GM12878 (cell line): ENCODE data around the gene ABTB1. TPM values are rescaled to one million over a fixed set of nuclear protein-coding genes. Genes with fewer than 3 reads are reported as not detected.

ENCODE experiments used
- CHD1 ChIP-seq: IDR thresholded peaks from 2 replicates; pipeline ENCODE4 v1.6.1; 2012; ENCODE audit warnings: low read depth, low read length, improper control_type of control experiment
- GATAD2B ChIP-seq: fragments of 450-650 bp; conservative IDR thresholded peaks from 2 replicates; pipeline ENCODE4 v1.6.1; 2017; ENCODE audit warnings: low read depth, mild to moderate bottlenecking, moderate library complexity
- POLR2A ChIP-seq: IDR thresholded peaks from 2 replicates; pipeline ENCODE4 v1.6.1; 2011; ENCODE audit warnings: low read depth, mild to moderate bottlenecking, low read length
- ZNF217 ChIP-seq: fragments of 450-650 bp; IDR thresholded peaks from 2 replicates; pipeline ENCODE4 v1.6.1; 2017; ENCODE audit warnings: antibody characterized with exemption, mild to moderate bottlenecking
- polyA plus RNA-seq, 11 experiments: library from polyadenylated mRNA; depleted of rRNA in 4 of 11; unstranded in 6 of 11; stranded (reverse) in 5 of 11; fragments of >200 nt; fragmentation: Nextera tagmentation in 4 of 11; fragmentation: Illumina TruSeq in 1 of 11; extraction: Ambion mirVana in 4 of 11; extraction: Trizol in 1 of 11; gene quantifications; 1 replicate in 1 of 11; 2 replicates in 10 of 11; pipeline versions ENCODE4 v1.2.1 to v1.2.3, GENCODE V29; 2011 to 2016; ENCODE audit warnings: inconsistent platforms in 2 of 11, missing spikeins in 2 of 11, low read depth in 1 of 11
- total RNA-seq, 4 experiments: library from RNA; depleted of rRNA in 3 of 4; stranded (reverse); fragments of >200 nt in 3 of 4; fragmentation: Illumina TruSeq in 1 of 4; extraction: Trizol in 1 of 4; gene quantifications; 2 replicates each; pipeline versions ENCODE4 v1.2.1 to v1.2.3, GENCODE V29; 2013 to 2021
- TF ChIP-seq, protein P1 (sequence below): fragments of 450-650 bp; IDR thresholded peaks from 2 replicates; pipeline ENCODE4 v1.6.1; 2016; ENCODE audit warnings: mild to moderate bottlenecking
- TF ChIP-seq, protein P2 (sequence below): fragments of 450-650 bp; IDR thresholded peaks from 2 replicates; pipeline ENCODE4 v1.6.1; 2018; ENCODE audit warnings: borderline replicate concordance, mild to moderate bottlenecking; ENCODE audit not compliant: partially characterized antibody
- TF ChIP-seq, protein P3 (sequence below): IDR thresholded peaks from 2 replicates; pipeline ENCODE4 v1.6.1; 2011; ENCODE audit warnings: borderline replicate concordance, low read depth, mild to moderate bottlenecking, moderate library complexity, low read length; ENCODE audit not compliant: insufficient read depth, poor library complexity, severe bottlenecking
- TF ChIP-seq, protein P4 (sequence below): IDR thresholded peaks from 2 replicates; pipeline ENCODE4 v1.6.1; 2012; ENCODE audit warnings: low read depth, low read length, improper control_type of control experiment
- TF ChIP-seq, protein P5 (sequence below): fragments of 450-650 bp; IDR thresholded peaks from 2 replicates; pipeline ENCODE4 v1.6.1; 2017; ENCODE audit warnings: mild to moderate bottlenecking, moderate library complexity

Gene ABTB1
- total and polyA plus RNA-seq, 10 of the 15 experiments (the other 5 are each of a cell fraction or from before 2014, with no cell fraction given) = 0.11 to 10.2 (median 7.1) TPM

DNA sequence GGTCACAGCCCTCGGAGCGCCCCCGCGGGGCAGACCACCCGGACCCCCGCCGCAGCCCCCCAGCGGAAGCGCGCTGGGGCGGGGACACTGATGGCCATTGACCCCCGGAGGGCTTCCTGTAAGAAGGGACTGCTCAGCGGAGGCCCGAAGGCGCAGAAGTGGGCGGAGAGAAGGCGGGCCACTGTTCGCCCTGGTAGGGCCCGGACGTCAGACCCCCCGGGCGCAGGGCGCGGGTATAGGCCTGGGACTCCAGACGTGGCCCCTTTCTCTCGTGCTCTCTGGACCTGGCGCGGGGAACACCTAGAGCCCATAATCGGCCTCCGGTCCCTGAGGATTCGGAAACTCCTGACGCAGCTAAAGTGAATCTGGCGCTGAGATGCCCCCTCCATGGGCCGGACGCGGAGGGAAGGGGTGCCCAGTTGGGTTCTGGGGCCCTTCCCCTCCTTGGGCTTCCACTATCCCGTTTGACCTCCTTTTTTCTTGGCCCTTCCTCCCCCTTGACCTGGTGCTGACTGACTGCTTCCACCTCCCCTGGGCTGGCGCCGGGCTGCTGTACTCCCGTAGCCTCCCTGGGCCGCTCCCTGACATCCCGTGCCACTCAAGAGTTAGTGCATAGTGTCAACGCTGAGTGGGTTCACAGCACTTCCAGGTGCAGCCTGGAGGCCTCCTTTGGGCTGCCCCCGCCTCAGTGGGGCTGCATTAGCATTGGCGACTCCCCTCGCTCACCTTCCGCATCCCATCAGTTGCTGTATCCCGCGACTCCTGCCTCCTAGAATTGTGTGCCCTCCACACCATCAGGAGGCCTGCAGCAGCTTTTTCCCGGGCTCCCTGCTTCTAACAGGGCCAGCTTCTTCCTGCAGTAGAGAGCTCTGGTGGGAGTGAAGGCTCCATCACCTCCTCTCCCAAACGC is 694 bp downstream of the ABTB1 start (continued):
- TF ChIP-seq, protein P1, sequence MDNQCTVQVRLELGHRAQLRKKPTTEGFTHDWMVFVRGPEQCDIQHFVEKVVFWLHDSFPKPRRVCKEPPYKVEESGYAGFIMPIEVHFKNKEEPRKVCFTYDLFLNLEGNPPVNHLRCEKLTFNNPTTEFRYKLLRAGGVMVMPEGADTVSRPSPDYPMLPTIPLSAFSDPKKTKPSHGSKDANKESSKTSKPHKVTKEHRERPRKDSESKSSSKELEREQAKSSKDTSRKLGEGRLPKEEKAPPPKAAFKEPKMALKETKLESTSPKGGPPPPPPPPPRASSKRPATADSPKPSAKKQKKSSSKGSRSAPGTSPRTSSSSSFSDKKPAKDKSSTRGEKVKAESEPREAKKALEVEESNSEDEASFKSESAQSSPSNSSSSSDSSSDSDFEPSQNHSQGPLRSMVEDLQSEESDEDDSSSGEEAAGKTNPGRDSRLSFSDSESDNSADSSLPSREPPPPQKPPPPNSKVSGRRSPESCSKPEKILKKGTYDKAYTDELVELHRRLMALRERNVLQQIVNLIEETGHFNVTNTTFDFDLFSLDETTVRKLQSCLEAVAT = 0 out of 2 replicates have a peak, but pooled peaks have one; percentile 26
- TF ChIP-seq, protein P2, sequence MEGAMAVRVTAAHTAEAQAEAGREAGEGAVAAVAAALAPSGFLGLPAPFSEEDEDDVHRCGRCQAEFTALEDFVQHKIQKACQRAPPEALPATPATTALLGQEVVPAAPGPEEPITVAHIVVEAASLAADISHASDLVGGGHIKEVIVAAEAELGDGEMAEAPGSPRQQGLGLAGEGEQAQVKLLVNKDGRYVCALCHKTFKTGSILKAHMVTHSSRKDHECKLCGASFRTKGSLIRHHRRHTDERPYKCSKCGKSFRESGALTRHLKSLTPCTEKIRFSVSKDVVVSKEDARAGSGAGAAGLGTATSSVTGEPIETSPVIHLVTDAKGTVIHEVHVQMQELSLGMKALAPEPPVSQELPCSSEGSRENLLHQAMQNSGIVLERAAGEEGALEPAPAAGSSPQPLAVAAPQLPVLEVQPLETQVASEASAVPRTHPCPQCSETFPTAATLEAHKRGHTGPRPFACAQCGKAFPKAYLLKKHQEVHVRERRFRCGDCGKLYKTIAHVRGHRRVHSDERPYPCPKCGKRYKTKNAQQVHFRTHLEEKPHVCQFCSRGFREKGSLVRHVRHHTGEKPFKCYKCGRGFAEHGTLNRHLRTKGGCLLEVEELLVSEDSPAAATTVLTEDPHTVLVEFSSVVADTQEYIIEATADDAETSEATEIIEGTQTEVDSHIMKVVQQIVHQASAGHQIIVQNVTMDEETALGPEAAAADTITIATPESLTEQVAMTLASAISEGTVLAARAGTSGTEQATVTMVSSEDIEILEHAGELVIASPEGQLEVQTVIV = no peak
- TF ChIP-seq, protein P3, sequence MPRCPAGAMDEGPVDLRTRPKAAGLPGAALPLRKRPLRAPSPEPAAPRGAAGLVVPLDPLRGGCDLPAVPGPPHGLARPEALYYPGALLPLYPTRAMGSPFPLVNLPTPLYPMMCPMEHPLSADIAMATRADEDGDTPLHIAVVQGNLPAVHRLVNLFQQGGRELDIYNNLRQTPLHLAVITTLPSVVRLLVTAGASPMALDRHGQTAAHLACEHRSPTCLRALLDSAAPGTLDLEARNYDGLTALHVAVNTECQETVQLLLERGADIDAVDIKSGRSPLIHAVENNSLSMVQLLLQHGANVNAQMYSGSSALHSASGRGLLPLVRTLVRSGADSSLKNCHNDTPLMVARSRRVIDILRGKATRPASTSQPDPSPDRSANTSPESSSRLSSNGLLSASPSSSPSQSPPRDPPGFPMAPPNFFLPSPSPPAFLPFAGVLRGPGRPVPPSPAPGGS = peak; percentile 12
- TF ChIP-seq, protein P4, sequence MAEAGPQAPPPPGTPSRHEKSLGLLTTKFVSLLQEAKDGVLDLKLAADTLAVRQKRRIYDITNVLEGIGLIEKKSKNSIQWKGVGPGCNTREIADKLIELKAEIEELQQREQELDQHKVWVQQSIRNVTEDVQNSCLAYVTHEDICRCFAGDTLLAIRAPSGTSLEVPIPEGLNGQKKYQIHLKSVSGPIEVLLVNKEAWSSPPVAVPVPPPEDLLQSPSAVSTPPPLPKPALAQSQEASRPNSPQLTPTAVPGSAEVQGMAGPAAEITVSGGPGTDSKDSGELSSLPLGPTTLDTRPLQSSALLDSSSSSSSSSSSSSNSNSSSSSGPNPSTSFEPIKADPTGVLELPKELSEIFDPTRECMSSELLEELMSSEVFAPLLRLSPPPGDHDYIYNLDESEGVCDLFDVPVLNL = no peak
- TF ChIP-seq POLR2A (no peak), ZNF217 (0 out of 2 replicates have a peak, but pooled peaks have one; percentile 23), CHD1 (no peak), GATAD2B (peak; percentile 15)
- TF ChIP-seq, protein P5, sequence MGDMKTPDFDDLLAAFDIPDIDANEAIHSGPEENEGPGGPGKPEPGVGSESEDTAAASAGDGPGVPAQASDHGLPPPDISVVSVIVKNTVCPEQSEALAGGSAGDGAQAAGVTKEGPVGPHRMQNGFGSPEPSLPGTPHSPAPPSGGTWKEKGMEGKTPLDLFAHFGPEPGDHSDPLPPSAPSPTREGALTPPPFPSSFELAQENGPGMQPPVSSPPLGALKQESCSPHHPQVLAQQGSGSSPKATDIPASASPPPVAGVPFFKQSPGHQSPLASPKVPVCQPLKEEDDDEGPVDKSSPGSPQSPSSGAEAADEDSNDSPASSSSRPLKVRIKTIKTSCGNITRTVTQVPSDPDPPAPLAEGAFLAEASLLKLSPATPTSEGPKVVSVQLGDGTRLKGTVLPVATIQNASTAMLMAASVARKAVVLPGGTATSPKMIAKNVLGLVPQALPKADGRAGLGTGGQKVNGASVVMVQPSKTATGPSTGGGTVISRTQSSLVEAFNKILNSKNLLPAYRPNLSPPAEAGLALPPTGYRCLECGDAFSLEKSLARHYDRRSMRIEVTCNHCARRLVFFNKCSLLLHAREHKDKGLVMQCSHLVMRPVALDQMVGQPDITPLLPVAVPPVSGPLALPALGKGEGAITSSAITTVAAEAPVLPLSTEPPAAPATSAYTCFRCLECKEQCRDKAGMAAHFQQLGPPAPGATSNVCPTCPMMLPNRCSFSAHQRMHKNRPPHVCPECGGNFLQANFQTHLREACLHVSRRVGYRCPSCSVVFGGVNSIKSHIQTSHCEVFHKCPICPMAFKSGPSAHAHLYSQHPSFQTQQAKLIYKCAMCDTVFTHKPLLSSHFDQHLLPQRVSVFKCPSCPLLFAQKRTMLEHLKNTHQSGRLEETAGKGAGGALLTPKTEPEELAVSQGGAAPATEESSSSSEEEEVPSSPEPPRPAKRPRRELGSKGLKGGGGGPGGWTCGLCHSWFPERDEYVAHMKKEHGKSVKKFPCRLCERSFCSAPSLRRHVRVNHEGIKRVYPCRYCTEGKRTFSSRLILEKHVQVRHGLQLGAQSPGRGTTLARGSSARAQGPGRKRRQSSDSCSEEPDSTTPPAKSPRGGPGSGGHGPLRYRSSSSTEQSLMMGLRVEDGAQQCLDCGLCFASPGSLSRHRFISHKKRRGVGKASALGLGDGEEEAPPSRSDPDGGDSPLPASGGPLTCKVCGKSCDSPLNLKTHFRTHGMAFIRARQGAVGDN = 0 out of 2 replicates have a peak, but pooled peaks have one; percentile 8
